HG02870 (cell line): Measurements from ENCODE around the gene C2orf72.
"Not testable (repeated sequence)": the region's sequence is repeated elsewhere in the genome, so short reads cannot be mapped to it uniquely, and the experiment has no call there.

Experiments
- ATAC-seq: cut with Tn5 transposase; IDR thresholded peaks from one replicate; pipeline ENCODE4 v1.9.1; 2021; ENCODE audit warnings: mild to moderate bottlenecking, moderate library complexity; ENCODE audit not compliant: unreplicated experiment

C2orf72 gene

DNA sequence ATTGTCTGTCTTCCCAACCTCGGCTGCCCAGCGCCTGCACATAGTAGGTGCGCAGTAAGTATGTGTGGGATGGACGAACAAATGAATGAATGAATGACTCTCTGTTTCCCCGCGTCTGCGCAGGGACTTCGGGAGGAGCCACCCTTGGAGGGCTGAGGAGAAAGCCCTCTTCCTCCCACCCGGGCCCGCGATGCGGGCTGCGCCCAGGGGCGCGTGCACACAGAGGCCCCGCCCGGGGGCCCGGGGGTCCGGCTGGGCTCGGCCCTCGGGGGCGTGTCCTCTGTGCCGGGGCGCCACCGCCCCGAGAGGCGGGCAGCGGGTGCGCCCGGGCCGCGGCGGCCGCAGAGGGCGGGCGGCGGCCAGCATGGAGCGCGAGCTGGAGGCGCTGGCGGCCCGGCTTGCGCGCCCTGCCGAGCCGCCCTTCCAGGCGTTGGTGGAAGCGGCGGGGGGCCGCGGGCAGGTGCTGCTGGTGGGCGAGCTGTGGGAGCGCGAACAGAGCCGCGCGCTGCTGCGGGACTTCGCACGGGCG is at the start of gene C2orf72:
Gene C2orf72, plus strand, starts transcription at position 322 of the 529 bp plus-strand sequence. Its CDS starts 43 bp downstream, at position 365.
- no peak for ATAC-seq

- no peak for ATAC-seq
These were observed 47.6 kb upstream of the C2orf72 start for GRCh38 chr2:230989731-230990130.

- no peak for ATAC-seq
These were observed 47.0 kb upstream of the C2orf72 start for GRCh38 chr2:230990131-230990898.

DNA sequence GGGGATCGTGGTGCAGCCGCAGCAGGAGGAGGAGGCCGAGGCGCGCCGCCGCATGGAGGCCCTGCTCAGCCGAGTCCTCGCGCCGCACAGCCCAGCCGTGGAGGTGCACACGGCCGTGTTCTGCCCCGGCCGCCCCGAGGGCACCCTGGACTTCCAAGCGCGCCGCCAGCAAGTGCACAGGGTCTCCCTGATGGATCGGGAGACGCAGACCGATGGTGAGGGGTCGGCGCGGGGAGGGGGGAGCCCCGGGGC is 46.5 kb upstream of the C2orf72 start:
- ATAC-seq = no peak

GRCh38 chr2:230991598-230991997 is 45.7 kb upstream of the C2orf72 start:
- no peak for ATAC-seq

DNA sequence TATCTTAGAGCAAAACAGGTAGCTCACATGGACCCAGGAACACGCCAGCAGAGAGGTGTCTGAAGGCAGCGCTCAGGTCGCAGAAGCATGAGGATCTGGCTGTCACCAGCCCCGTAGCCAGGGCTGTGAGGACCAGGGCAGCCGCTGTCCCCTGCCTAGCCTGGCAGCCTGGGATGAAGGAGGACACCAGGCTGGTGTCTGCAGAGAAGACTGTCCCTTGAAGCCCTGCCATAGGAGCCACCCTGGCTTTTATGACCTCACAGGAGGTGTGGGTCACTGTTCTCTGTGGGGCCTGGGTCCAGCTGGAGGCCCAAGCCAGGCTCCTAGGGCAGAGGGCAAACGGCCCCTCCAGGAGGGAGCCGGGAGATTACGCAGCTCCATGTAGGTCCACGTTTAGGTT is 41.5 kb upstream of the C2orf72 start, which contains the start of gene SPATA3:
Gene SPATA3, plus strand, starts transcription at position 301 of the 400 bp plus-strand sequence. CDS start 113 bp downstream, outside the sequence.
- no peak for ATAC-seq

GRCh38 chr2:230996661-230997060 is 40.7 kb upstream of the C2orf72 start:
- ATAC-seq = no peak

DNA sequence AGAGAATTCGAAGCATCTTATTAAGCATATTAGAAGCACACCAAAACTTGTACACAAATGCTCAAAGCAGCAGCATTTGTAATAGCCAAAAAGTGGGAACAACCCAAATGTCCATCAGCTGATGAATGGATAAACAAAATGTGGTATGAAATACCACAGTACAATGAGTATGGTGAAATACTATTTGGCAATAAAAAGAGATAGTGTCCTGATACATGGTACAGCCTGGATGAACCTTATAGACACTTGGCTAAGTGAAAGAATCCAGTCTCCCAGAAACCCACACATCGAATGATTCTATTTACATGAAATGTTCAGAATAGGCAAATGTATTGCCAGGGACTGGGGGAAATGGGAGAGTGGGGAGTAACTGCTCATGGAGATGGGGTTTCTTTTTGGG is 38.4 kb upstream of the C2orf72 start:
- no peak for ATAC-seq

GRCh38 chr2:230999477-230999876 is 37.8 kb upstream of the C2orf72 start:
- ATAC-seq = no peak

- no peak for ATAC-seq
These were observed 37.0 kb upstream of the C2orf72 start for GRCh38 chr2:231000211-231000904.

GRCh38 chr2:231001036-231001435 is 36.3 kb upstream of the C2orf72 start:
- no peak for ATAC-seq

DNA sequence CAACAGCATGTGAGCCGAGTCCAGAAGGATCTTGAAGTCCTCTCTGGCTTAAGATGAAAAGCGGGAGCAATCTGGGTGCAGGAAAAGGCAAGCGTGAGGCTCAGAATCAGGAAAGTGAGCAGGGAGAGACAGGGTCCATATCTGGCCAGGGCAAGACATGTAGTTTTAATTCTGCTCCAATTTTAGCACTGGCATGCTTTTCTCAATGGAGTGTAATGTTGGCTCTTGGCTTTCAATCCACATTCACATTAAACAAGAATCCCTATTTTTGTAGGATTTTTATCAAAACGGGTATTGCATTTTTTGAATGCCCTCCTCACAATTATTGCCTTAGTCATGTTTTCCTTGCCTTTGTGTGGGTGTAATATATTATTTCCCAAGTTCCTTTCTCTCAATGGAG is 35.4 kb upstream of the C2orf72 start:
- ATAC-seq = no peak

- no peak for ATAC-seq
These were observed 34.7 kb upstream of the C2orf72 start for GRCh38 chr2:231002641-231003040.

- no peak for ATAC-seq
These were observed 34.1 kb upstream of the C2orf72 start for GRCh38 chr2:231003186-231003585.

- not testable (repeated sequence) for ATAC-seq
These were observed 32.4 kb upstream of the C2orf72 start for GRCh38 chr2:231004930-231005329.

GRCh38 chr2:231007286-231008098 is 29.8 kb upstream of the C2orf72 start:
- ATAC-seq = no peak

- ATAC-seq = no peak
These were observed 29.2 kb upstream of the C2orf72 start for GRCh38 chr2:231008131-231008530.

- no peak for ATAC-seq
These were observed 27.9 kb upstream of the C2orf72 start for GRCh38 chr2:231009236-231009919.

DNA sequence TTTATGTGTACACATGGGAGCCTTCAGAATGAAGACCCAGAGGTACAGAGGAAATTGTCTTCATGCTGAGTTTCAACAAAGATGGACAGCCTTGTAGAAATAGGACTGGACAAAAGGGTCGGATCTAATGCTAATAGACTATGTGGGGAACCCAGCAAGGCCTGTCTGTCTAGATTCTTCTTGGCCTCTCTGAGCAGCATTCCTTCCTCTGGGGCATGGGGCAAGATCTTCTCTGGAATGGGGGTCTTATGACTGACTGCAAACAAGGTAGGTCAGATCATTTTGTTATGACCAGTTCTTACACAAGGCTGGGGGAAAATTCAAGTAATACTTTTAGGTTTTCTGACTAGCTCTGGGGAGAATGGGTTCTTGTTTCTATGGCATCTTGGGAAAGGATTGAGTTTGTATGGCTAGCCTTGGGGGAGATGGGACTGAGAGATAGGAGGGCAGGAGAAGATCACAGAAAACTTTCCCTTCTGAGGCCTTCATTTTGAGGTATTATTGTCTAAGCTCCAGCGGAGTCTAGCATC is 27.1 kb upstream of the C2orf72 start:
- ATAC-seq = no peak

GRCh38 chr2:231011526-231011925 is 25.8 kb upstream of the C2orf72 start:
- no peak for ATAC-seq

DNA sequence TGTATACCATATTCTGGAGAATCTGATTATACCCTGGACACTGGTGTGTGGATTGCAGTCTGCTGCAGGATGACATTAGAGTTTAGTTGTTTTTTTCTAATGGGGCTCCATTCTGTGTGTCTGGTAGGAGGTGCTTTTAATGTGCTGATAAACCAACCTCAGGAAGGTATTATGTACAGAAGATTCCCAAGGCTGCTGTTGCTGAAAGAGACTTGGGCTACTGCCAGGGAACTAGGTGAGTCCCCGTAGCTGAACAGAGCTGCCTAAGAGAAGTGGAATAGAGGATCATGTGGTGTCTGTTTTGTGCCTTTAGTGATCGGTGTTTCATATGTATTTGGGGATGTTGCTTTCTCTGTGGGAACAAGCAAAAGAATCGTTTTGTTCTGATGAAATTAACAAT is 24.9 kb upstream of the C2orf72 start:
- ATAC-seq = no peak
